Heart right ventricle (tissue), 16 donors: ENCODE data around the gene KLC1. TPM values are rescaled to one million over a fixed set of nuclear protein-coding genes. Genes with fewer than 3 reads are reported as not detected.

Experiments used
- ATAC-seq, 8 donors: fragments of 200-7000 bp; cut with Tn5 transposase; one replicate each; pipeline ENCODE4 v1.9.1; 2020; ENCODE audit warnings: mild to moderate bottlenecking in 8 of 8, moderate library complexity in 8 of 8, moderate number of reproducible peaks in 1 of 8
- DNase-seq, 2 donors: peaks; one replicate each; pipeline ENCODE4 v3.0.0-alpha.2; 2020
- H3K27ac ChIP-seq, 10 donors: fragments of 200-600 bp; sonication (generic) in 2 of 10; one replicate each; pipeline versions ENCODE4 v1.5.0 to v1.8.0; 2020 to 2022; ENCODE audit warnings: mild to moderate bottlenecking in 3 of 10
- H3K27me3 ChIP-seq, 7 donors: fragments of 200-600 bp; one replicate each; pipeline ENCODE4 v1.8.0; 2021 to 2022; ENCODE audit warnings: mild to moderate bottlenecking in 2 of 7
- H3K36me3 ChIP-seq, 9 donors: fragments of 200-600 bp; sonication (generic) in 1 of 9; one replicate each; pipeline versions ENCODE4 v1.5.0 to v1.8.0; 2020 to 2022; ENCODE audit warnings: mild to moderate bottlenecking in 2 of 9
- H3K4me1 ChIP-seq, 9 donors: fragments of 200-600 bp; sonication (generic) in 1 of 9; one replicate each; pipeline versions ENCODE4 v1.5.0 to v1.8.0; 2020 to 2022; ENCODE audit warnings: mild to moderate bottlenecking in 4 of 9
- H3K4me3 ChIP-seq, 10 donors: fragments of 200-600 bp; sonication (generic) in 2 of 10; one replicate each; pipeline versions ENCODE4 v1.5.0 to v1.8.0; 2020 to 2022; ENCODE audit warnings: mild to moderate bottlenecking in 7 of 10, moderate library complexity in 2 of 10
- H3K9me3 ChIP-seq, 11 donors: fragments of 200-600 bp in 10 of 11; sonication (generic) in 2 of 11; one replicate each; pipeline versions ENCODE4 v1.5.0 to v1.8.0; 2013 to 2022; ENCODE audit warnings: mild to moderate bottlenecking in 2 of 11, control low read depth in 1 of 11, moderate library complexity in 1 of 11
- WGBS, 2 donors: extraction: QIAGEN DNeasy Blood & Tissue Kit; methylation state at CpG; one replicate each; pipeline ENCODE4 v1.1.7; 2013; ENCODE audit warnings: inconsistent platforms in 1 of 2; 5-methylcytosine and 5-hydroxymethylcytosine counted together
- intact Hi-C, 10 donors: fragments of 100-400 bp; cut with DNase I; formaldehyde crosslinking; loops; one replicate each; pipeline versions ENCODE4 v1.11.1 to v1.14.2; 2022
- polyA plus RNA-seq, 2 donors: library from polyadenylated mRNA; stranded (reverse); fragments of 200-250 nt; gene quantifications; one replicate each; pipeline ENCODE4 v1.2.3, GENCODE V29; 2013
- total RNA-seq, 10 donors: library from RNA; stranded (reverse); fragmentation: NEBNext Ultra II Directional in 3 of 10; extraction: Animal tissue kit (Norgen Biotek cat#: 25700) in 3 of 10; gene quantifications; one replicate each; pipeline versions ENCODE4 v1.2.1 to v1.2.4, GENCODE V29; 2021 to 2023
- TF ChIP-seq, protein P1 (sequence below), 9 donors: fragments of 200-600 bp; sonication (generic) in 2 of 9; IDR thresholded peaks; one replicate each; pipeline versions ENCODE4 v1.5.0 to v1.8.0; 2021 to 2022; ENCODE audit warnings: antibody characterized with exemption in 9 of 9, mild to moderate bottlenecking in 5 of 9, moderate library complexity in 1 of 9
- donor health status: Arrhythmogenic right ventricular cardiomyopathy.
- donor health status: ischemic (EF 13 %, LVEDD 7.1; RV severe dilation, severe dysfunction).
- donor health status: healthy with polysubstance abuse.
- donor health status: DM: no; HTN: yes; CAD: no.
- donor health status: DM: no; HTN: no; CAD: no.
- donor health status: ischemic (EF 25% LVEDD 6.9; RV normal size, moderate dysfunction).
- donor health status: ischemic (EF 25% LVEDD 5.7; RV mildly dilated, moderate dysfunction).
- donor health status: healthy.
- donor health status: DM: yes; HTN: yes; CAD: no.
- donor health status: Ischemic cardiomyopathy.
- donor health status: ischemic (EF 35%, LVEDD 5.7; RV mildly dilated, moderate dysfunction).
- donor health status: nonischemic (EF 11% LVEDD 7.7; RV severe dilation, severe dysfunction).
- donor health status: DM: yes; HTN: yes; CAD: no.
- donor health status: PGD.
- donor health status: ischemic (EF 29% LVEDD 5.4; RV normal size, mild dysfunction).
- donor health status: nonischemic (EF 23%, LVEDD 6.1; RV moderate dilation, normal function).

KLC1 gene
- total and polyA plus RNA-seq, 12 donors: 123 to 220 (median 151) TPM

DNA sequence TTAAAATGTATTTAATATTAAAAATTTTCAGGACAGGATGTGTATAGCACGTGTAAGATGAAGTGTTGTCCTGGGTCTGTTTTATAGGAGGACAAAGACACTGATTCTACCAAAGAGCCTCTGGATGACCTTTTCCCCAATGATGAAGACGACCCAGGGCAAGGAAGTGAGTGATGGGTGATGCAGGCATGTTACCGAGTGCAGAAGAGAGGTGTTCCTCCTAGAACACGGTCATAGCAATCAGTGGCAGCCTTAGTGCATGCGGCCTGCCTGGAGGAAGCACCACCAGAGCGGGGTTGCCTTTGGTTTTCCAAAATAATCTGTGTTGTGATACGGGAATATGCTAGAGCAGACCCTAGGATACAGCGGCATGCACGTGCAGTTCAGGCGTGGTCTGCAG lies 33.0 kb downstream of the KLC1 start:
- Histone ChIP-seq H3K36me3 (peaks cover 0 to 100% (median 63%) of the 10 kb centered on the region in 9 donors), H3K4me3 (no peak overlapping the region)
- no peak for DNase-seq

DNA sequence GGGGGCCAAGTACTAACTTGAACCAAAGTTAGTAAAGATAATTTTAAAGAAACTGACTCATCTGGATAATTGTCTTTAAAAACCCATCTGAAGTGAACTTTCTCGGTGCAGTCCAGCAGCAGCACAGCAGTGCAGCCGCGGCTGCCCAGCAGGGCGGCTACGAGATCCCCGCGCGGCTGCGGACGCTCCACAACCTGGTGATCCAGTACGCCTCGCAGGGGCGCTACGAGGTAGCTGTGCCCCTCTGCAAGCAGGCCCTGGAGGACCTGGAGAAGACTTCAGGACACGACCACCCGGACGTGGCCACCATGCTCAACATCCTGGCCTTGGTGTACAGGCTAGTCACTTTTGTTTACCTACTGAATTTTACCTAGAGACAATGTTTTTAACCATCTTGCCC lies 33.6 kb downstream of the KLC1 start:
- Histone ChIP-seq H3K9me3 (no peaks in the 10 kb centered on the region), H3K36me3 (peaks cover 0 to 100% (median 61%) of the 10 kb centered on the region in 9 donors), H3K27ac (no peak overlapping the region), H3K4me1 (peaks cover 0 to 10% (median 5%) of the 10 kb centered on the region in 9 donors), H3K4me3 (no peak overlapping the region), H3K27me3 (no peaks in the 10 kb centered on the region)
- DNase-seq (no peak), ATAC-seq (peak in 1 of 8 donors; percentile 47)
- intact Hi-C loops: no loop called here
- TF ChIP-seq, protein P1, sequence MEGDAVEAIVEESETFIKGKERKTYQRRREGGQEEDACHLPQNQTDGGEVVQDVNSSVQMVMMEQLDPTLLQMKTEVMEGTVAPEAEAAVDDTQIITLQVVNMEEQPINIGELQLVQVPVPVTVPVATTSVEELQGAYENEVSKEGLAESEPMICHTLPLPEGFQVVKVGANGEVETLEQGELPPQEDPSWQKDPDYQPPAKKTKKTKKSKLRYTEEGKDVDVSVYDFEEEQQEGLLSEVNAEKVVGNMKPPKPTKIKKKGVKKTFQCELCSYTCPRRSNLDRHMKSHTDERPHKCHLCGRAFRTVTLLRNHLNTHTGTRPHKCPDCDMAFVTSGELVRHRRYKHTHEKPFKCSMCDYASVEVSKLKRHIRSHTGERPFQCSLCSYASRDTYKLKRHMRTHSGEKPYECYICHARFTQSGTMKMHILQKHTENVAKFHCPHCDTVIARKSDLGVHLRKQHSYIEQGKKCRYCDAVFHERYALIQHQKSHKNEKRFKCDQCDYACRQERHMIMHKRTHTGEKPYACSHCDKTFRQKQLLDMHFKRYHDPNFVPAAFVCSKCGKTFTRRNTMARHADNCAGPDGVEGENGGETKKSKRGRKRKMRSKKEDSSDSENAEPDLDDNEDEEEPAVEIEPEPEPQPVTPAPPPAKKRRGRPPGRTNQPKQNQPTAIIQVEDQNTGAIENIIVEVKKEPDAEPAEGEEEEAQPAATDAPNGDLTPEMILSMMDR (IDR thresholded peaks at IDR 0.05): no peak
- WGBS, 2 donors: 97% methylated on average over 17 of the region's 17 CpGs

More for the DNA sequence above, 33.0 kb downstream of the KLC1 start:
- H3K4me1 ChIP-seq: peaks cover 0 to 15% (median 9%) of the 10 kb centered on the region in 9 donors
- H3K27ac ChIP-seq: no peak overlapping the region
- no peaks in the 10 kb centered on the region for H3K27me3 ChIP-seq
- ATAC-seq: no peak
- 85 to 86% methylated on average over 10 of the region's 10 CpGs for WGBS, 2 donors
- TF ChIP-seq, protein P1 (IDR thresholded peaks at IDR 0.05): no peak
- H3K9me3 ChIP-seq: no peaks in the 10 kb centered on the region
- intact Hi-C loops: no loop called here

DNA sequence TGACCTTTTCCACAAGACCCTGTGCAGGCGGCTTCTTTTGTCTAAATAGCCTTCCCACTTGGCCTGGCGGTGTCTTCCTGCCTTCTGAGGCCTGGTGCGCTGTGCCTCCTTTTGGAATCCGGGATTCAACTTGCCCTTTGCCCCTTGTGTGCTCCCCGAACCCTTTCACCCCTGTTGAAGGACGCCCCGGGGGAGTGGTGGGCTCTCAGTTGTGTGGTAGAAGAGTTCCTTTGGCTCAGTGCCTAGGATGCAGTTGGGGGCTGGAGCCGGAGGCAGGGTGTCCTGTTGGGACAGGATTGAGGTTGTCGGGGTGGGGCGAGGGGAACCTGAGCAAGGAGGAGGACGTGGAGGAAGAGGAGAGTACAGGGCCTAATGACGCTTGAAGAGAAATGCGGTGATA lies 34.5 kb downstream of the KLC1 start:
- no peak for DNase-seq
- no peak overlapping the region for H3K27ac ChIP-seq
- peak in 1 of 8 donors; percentile 9 for ATAC-seq
- H3K27me3 ChIP-seq: no peaks in the 10 kb centered on the region
- TF ChIP-seq, protein P1 (IDR thresholded peaks at IDR 0.05): no peak
- no peaks in the 10 kb centered on the region for H3K9me3 ChIP-seq
- H3K4me3 ChIP-seq: no peak overlapping the region
- peaks cover 0 to 6% (median 0%) of the 10 kb centered on the region in 9 donors for H3K4me1 ChIP-seq
- 86 to 87% methylated on average over 13 of the region's 13 CpGs for WGBS, 2 donors
- peaks cover 0 to 100% (median 59%) of the 10 kb centered on the region in 9 donors for H3K36me3 ChIP-seq
- intact Hi-C loops: no loop called here

DNA sequence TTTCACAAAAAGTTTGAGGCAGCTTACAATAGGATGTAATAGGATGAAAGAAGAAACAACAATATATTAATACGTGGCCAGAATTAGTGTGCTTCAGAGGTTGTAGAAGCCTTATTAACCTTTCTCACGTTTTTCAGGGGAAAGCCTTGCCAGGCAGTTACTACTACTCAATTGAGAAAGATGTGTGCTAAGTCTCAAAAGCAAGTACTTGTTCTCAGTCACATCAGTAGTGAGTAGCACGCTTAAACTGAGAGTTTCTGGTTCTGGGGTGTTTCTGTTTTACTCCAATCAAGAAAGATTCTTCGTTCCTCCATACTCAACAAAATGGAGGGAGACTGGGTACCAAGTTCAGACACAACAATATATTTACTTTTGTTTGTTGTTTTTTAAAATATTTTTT lies 38.7 kb downstream of the KLC1 start:
- no peaks in the 10 kb centered on the region for H3K27me3 ChIP-seq
- H3K4me3 ChIP-seq: no peak overlapping the region
- DNase-seq: no peak
- H3K27ac ChIP-seq: no peak overlapping the region
- intact Hi-C loops: no loop called here
- WGBS, 2 donors: 88 to 93% methylated on average over 4 of the region's 4 CpGs
- H3K9me3 ChIP-seq: no peaks in the 10 kb centered on the region
- peaks cover 0 to 6% (median 0%) of the 10 kb centered on the region in 9 donors for H3K4me1 ChIP-seq
- no peak for ATAC-seq
- TF ChIP-seq, protein P1 (IDR thresholded peaks at IDR 0.05): no peak
- H3K36me3 ChIP-seq: peaks cover 0 to 100% (median 64%) of the 10 kb centered on the region in 9 donors
